ENCODE results near the gene DGKA.

The DGKA gene

DNA sequence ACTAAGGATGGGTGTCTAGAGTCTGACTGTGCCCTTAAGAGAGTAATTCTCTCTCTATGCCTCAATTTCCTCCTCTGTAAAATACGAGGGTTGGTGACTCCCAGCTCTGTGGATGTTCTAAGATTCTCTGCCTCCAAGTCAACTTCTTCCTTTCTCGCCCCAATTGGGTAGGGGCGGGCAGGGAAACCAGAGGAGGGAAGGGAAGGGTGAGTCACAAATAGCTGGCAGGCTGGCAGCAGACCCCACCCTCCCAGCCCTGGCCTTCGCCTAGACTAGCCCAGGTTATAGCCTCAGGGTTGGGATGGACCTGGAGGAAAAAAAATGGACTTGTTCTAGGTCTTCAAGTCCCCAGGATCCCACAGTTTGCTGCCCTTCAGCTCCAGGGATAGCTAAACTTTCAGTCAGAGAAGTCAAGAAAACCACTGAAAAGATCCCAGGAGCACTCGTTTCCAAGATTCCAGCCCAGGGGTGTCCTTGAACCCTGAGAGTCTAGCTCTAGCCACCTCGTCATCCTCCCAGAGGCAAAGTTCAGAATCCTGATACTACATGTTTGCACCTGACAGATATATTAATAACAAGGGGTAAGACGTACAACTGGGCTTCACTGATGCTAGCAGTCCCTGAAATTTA lies 2.3 kb downstream of the DGKA start:
- Histone ChIP-seq H3K9ac (ENCODE audit: low read depth, low read length) (no peak overlapping the region), H3K4me1 (ENCODE audit: control insufficient read depth, insufficient read depth, low read length) (peaks cover 3% of the 10 kb centered on the region), H3K4me3 (ENCODE audit: low read depth, low read length) (no peak overlapping the region)

DNA sequence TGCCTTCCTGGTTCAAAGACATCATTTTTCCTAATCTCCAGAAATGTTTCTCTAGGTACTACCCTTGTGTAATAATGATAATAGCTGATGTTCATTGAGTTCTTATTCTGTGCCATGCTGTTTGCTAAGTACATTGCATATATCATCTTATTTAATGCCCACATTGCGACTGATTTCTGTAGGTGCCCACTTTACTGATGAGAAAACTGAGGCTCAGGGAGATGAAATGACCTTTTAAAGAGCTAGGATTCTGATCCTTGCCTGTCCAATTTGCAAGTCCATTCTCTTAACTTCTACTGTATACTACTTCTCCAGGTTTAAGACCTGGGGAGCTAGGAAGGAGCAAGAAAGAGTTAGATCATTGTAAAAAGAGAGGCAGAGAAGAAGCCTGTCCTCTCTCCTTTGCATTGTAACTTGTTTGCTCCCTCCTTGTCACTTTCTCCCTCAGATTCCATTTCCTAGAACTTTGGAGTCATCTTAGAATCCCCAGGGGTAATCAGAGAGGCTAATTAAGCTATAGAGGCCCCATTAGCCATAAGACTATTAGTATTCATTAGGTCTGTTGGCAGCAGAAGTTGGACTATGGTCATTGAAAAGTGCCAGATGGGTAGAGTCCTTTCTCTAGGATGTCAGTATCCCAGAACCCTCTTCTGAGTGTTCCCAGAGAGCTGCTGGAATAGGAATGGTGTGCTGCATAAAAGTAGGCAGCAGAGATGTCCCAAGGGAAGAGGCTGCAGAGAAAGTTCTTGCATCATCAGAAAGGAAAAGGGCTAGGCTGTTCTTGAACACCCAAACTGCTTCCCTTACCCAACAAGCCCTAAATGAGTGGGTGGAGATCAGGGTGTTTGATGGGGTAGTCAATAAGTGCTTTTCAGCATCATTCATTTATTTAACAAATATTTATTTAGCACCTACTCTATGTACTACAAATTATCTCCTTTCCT lies 3.1 kb downstream of the DGKA start:
- H3K9me3 ChIP-seq (ENCODE audit: control insufficient read depth, insufficient read depth, low read length), result no peaks in the 10 kb centered on the region
- peaks cover 53% of the 10 kb centered on the region for H3K27me3 ChIP-seq (ENCODE audit: control insufficient read depth, insufficient read depth, low read length)
- peaks cover under 1% of the 10 kb centered on the region for H3K4me1 ChIP-seq (ENCODE audit: control insufficient read depth, insufficient read depth, low read length)
- H3K4me3 ChIP-seq (ENCODE audit: low read depth, low read length), result no peak overlapping the region
- H3K36me3 ChIP-seq (ENCODE audit: control insufficient read depth, insufficient read depth, low read length), result no peaks in the 10 kb centered on the region
- H3K9ac ChIP-seq (ENCODE audit: low read depth, low read length), result no peak overlapping the region

More for the DNA sequence above, 2.3 kb downstream of the DGKA start:
- no peaks in the 10 kb centered on the region for H3K9me3 ChIP-seq (ENCODE audit: control insufficient read depth, insufficient read depth, low read length)
- H3K27me3 ChIP-seq (ENCODE audit: control insufficient read depth, insufficient read depth, low read length), result peaks cover 53% of the 10 kb centered on the region
- no peaks in the 10 kb centered on the region for H3K36me3 ChIP-seq (ENCODE audit: control insufficient read depth, insufficient read depth, low read length)

DNA sequence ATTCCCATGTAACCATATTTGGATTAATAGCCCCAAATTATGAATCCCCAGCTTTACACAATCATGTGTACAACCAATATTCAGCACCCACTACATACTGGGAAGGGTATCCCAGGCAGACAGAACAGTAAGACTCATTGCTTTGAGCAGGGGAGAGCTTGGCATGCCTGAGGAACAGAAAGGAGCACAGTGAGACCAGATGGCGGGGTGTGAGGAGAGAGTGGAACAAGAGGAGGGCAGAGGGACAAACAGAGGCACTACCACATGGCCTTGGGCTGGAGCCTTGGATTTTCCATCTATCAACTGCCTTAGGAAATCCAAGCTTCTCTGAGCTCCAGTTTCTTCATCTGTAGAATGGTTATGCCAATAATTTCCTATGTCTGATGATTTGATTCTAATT lies 3.8 kb downstream of the DGKA start:
- H3K4me3 ChIP-seq (ENCODE audit: low read depth, low read length), result no peak overlapping the region
- H3K4me1 ChIP-seq (ENCODE audit: control insufficient read depth, insufficient read depth, low read length), result peaks cover under 1% of the 10 kb centered on the region
- no peak overlapping the region for H3K9ac ChIP-seq (ENCODE audit: low read depth, low read length)
- H3K9me3 ChIP-seq (ENCODE audit: control insufficient read depth, insufficient read depth, low read length), result no peaks in the 10 kb centered on the region
- H3K27me3 ChIP-seq (ENCODE audit: control insufficient read depth, insufficient read depth, low read length), result peaks cover 53% of the 10 kb centered on the region
- no peaks in the 10 kb centered on the region for H3K36me3 ChIP-seq (ENCODE audit: control insufficient read depth, insufficient read depth, low read length)

DNA sequence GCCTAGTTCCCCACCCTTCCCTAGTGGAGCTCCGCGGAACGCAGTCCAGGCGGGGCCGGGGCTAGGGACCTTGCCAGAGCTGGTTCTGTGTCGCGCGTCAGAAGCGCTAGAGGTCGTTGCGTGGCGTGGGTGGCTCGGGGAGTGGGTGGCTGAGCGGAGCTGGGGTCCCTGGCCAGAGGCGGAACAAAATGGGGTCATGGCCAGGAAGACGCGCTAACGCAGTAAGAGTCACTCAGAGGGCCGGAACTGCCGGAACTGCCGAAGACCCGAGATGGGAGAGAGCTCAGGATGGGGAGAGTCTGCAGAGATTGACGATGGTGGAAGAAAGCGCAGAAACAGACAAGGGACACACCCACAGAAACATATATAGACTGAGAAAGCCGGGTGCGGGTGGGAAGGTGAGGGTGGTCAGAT lies 4.8 kb downstream of the DGKA start:
- peaks cover 53% of the 10 kb centered on the region for H3K27me3 ChIP-seq (ENCODE audit: control insufficient read depth, insufficient read depth, low read length)
- no peak overlapping the region for H3K9ac ChIP-seq (ENCODE audit: low read depth, low read length)
- H3K9me3 ChIP-seq (ENCODE audit: control insufficient read depth, insufficient read depth, low read length), result no peaks in the 10 kb centered on the region
- H3K4me3 ChIP-seq (ENCODE audit: low read depth, low read length), result peak overlapping the region; percentile 45
- no peaks in the 10 kb centered on the region for H3K36me3 ChIP-seq (ENCODE audit: control insufficient read depth, insufficient read depth, low read length)
- peaks cover 7% of the 10 kb centered on the region for H3K4me1 ChIP-seq (ENCODE audit: control insufficient read depth, insufficient read depth, low read length)

DNA sequence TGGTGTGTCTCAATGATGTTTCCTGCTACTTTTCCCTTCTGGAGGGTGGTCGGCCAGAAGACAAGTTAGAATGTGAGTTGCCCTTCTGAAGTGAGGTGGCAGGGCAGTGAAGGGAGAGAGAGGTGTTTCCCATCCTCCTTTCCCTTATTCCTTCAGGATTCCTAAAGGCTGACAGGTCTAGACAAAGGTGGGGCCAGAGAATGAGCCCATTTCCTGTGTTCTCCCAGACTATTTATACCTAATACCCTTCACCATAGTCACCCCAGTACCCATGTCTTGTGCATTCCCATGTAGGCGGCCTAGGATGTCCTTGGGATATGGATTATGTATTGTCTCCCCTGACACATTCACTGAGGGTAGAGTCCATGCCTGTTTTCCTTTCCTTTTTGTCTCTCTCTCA lies 7.0 kb downstream of the DGKA start:
- no peaks in the 10 kb centered on the region for H3K9me3 ChIP-seq (ENCODE audit: control insufficient read depth, insufficient read depth, low read length)
- no peak overlapping the region for H3K9ac ChIP-seq (ENCODE audit: low read depth, low read length)
- H3K4me3 ChIP-seq (ENCODE audit: low read depth, low read length), result no peak overlapping the region
- H3K27me3 ChIP-seq (ENCODE audit: control insufficient read depth, insufficient read depth, low read length), result peaks cover 36% of the 10 kb centered on the region
- H3K36me3 ChIP-seq (ENCODE audit: control insufficient read depth, insufficient read depth, low read length), result no peaks in the 10 kb centered on the region
- peaks cover 7% of the 10 kb centered on the region for H3K4me1 ChIP-seq (ENCODE audit: control insufficient read depth, insufficient read depth, low read length)

DNA sequence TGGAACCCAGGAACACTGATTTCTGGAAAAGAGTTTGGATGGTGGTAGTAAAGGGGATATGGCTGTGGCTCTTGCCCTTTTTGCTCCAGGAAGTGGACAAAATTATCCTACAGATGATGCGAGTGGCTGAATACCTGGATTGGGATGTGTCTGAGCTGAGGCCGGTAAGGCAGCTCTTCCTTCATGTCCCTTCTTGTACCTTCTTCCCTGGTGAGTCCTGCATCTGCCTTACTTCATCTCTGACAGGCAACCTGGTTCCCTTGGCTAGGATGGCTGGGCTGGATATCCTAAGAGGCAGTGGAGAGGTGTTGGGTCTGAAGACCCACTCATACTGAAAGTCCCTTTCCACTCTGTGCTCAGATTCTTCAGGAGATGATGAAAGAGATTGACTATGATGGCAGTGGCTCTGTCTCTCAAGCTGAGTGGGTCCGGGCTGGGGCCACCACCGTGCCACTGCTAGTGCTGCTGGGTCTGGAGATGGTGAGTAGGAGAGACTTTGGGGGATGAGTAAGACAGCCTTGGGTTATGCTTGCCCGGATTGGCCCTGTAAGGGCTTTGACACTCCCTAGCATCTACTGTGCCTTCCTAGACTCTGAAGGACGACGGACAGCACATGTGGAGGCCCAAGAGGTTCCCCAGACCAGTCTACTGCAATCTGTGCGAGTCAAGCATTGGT lies 8.0 kb downstream of the DGKA start:
- Histone ChIP-seq H3K4me3 (ENCODE audit: low read depth, low read length) (no peak overlapping the region), H3K36me3 (ENCODE audit: control insufficient read depth, insufficient read depth, low read length) (no peaks in the 10 kb centered on the region), H3K9ac (ENCODE audit: low read depth, low read length) (no peak overlapping the region), H3K9me3 (ENCODE audit: control insufficient read depth, insufficient read depth, low read length) (no peaks in the 10 kb centered on the region), H3K4me1 (ENCODE audit: control insufficient read depth, insufficient read depth, low read length) (peaks cover 7% of the 10 kb centered on the region), H3K27me3 (ENCODE audit: control insufficient read depth, insufficient read depth, low read length) (peaks cover 26% of the 10 kb centered on the region)

DNA sequence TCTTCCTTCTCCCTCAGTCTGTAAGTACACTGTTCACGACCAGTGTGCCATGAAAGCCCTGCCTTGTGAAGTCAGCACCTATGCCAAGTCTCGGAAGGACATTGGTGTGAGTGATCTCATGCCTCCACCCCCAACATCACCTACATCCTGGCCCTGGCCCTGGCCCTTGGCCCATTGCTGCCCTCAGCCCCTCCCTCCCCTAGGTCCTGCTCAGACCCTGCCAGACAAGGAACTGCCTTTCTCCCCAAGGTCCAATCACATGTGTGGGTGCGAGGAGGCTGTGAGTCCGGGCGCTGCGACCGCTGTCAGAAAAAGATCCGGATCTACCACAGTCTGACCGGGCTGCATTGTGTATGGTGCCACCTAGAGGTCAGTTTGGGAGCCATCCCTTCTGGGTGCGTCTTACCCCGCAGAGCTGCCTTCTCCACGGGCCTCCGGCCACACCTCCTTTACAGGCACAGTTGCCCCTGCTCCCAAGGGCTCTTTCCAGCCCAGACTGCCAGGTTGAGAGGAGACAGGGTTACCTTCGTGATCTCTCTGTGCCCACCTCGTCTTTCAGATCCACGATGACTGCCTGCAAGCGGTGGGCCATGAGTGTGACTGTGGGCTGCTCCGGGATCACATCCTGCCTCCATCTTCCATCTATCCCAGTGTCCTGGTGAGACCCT lies 9.2 kb downstream of the DGKA start:
- H3K4me3 ChIP-seq (ENCODE audit: low read depth, low read length), result peak overlapping the region; percentile 24
- H3K36me3 ChIP-seq (ENCODE audit: control insufficient read depth, insufficient read depth, low read length), result no peaks in the 10 kb centered on the region
- no peaks in the 10 kb centered on the region for H3K9me3 ChIP-seq (ENCODE audit: control insufficient read depth, insufficient read depth, low read length)
- H3K4me1 ChIP-seq (ENCODE audit: control insufficient read depth, insufficient read depth, low read length), result peaks cover 7% of the 10 kb centered on the region
- H3K9ac ChIP-seq (ENCODE audit: low read depth, low read length), result no peak overlapping the region
- H3K27me3 ChIP-seq (ENCODE audit: control insufficient read depth, insufficient read depth, low read length), result peaks cover 14% of the 10 kb centered on the region

DNA sequence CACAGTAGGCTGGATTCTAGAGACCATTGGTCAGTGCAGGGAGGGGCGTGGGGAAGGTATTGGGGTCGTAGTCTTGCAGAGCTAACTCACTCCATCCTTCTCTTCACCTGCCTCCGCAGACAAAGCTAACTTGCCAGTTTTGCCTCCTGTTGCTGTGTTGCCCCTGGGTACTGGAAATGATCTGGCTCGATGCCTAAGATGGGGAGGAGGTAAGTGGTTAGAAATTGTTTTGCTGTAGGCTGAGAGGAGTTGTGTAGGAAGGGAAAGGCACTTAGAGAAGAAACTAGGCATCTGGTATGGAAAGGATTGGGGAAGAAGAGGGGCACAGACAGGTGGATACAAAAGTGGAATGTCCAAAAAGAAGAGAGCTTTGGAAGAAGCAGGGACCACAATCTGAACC lies 11.1 kb downstream of the DGKA start:
- no peaks in the 10 kb centered on the region for H3K27me3 ChIP-seq (ENCODE audit: control insufficient read depth, insufficient read depth, low read length)
- H3K36me3 ChIP-seq (ENCODE audit: control insufficient read depth, insufficient read depth, low read length), result no peaks in the 10 kb centered on the region
- no peaks in the 10 kb centered on the region for H3K9me3 ChIP-seq (ENCODE audit: control insufficient read depth, insufficient read depth, low read length)
- no peak overlapping the region for H3K9ac ChIP-seq (ENCODE audit: low read depth, low read length)
- H3K4me1 ChIP-seq (ENCODE audit: control insufficient read depth, insufficient read depth, low read length), result peaks cover 7% of the 10 kb centered on the region
- H3K4me3 ChIP-seq (ENCODE audit: low read depth, low read length), result no peak overlapping the region

DNA sequence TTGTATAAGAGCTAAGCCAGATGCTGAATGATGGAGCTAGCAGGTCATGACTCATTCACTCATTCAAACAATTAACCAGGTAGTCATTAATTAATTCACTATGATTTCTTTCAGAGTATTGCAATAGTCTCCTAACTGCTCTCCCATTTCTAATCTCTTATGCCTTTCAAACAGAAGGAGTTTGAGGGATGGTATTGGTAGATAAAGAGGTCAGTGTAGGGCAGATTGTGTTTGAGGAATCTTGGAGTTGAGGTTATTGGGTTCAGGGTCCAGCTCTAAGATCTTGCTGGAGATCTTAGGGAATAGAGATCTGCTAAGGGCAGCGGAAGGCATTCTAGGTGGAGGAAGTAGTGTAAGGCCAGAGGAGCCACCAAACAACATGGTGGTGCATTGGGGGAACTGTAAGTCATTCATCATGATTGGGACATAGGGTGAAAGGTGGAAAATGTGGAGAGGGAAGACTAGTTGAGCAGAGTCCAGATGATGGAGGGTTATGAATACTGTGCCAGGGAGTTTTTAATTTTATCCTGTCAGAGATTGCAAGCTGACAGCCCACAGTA lies 11.7 kb downstream of the DGKA start:
- Histone ChIP-seq H3K27me3 (ENCODE audit: control insufficient read depth, insufficient read depth, low read length) (no peaks in the 10 kb centered on the region), H3K4me3 (ENCODE audit: low read depth, low read length) (no peak overlapping the region), H3K4me1 (ENCODE audit: control insufficient read depth, insufficient read depth, low read length) (peaks cover 7% of the 10 kb centered on the region), H3K36me3 (ENCODE audit: control insufficient read depth, insufficient read depth, low read length) (no peaks in the 10 kb centered on the region), H3K9me3 (ENCODE audit: control insufficient read depth, insufficient read depth, low read length) (no peaks in the 10 kb centered on the region), H3K9ac (ENCODE audit: low read depth, low read length) (no peak overlapping the region)

DNA sequence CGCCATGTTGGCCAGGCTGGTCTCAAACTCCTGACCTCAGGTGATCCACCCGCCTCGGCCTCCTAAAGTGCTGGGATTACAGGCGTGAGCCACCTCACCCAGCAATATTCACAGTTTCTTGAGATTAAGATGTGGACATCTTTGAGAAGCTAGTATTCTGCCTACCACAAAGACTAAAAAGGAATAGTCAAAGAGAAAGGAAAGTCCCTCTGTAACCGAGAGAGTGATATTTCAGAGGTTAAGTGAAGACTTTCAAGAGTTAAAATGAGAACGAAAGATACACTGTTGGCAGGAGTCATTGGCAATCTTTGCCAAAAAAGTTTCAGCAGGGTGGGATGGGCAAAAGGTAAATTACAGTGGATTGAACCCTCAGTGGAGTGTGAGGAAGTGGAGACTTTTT lies 15.6 kb downstream of the DGKA start:
- H3K27me3 ChIP-seq (ENCODE audit: control insufficient read depth, insufficient read depth, low read length), result no peaks in the 10 kb centered on the region
- H3K4me1 ChIP-seq (ENCODE audit: control insufficient read depth, insufficient read depth, low read length), result no peaks in the 10 kb centered on the region
- no peak overlapping the region for H3K4me3 ChIP-seq (ENCODE audit: low read depth, low read length)
- peaks cover 6% of the 10 kb centered on the region for H3K36me3 ChIP-seq (ENCODE audit: control insufficient read depth, insufficient read depth, low read length)
- no peaks in the 10 kb centered on the region for H3K9me3 ChIP-seq (ENCODE audit: control insufficient read depth, insufficient read depth, low read length)
- H3K9ac ChIP-seq (ENCODE audit: low read depth, low read length), result no peak overlapping the region

DNA sequence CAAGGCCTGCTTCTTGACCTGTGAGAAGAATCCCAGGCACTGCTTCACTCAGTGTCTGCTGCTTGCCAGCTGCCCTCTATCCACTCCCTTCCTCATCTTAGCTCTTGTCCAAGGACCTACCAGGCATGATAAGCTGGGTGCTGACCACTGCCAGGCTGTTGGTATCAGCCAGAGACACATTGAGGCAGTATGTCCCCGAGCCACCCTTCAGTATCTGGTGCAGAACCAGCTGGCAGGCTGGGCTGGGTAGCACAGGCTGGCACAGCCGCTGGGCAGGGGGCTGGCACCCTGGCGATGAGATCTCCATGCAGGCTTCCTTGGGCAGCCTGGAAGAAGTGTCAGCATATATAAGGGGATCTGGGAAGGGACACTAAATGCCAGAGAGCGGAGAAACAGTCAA lies 24.4 kb downstream of the DGKA start:
- H3K4me1 ChIP-seq (ENCODE audit: control insufficient read depth, insufficient read depth, low read length), result no peaks in the 10 kb centered on the region
- H3K9ac ChIP-seq (ENCODE audit: low read depth, low read length), result no peak overlapping the region
- H3K4me3 ChIP-seq (ENCODE audit: low read depth, low read length), result no peak overlapping the region
- H3K27me3 ChIP-seq (ENCODE audit: control insufficient read depth, insufficient read depth, low read length), result no peaks in the 10 kb centered on the region
- no peaks in the 10 kb centered on the region for H3K9me3 ChIP-seq (ENCODE audit: control insufficient read depth, insufficient read depth, low read length)
- H3K36me3 ChIP-seq (ENCODE audit: control insufficient read depth, insufficient read depth, low read length), result peaks cover 66% of the 10 kb centered on the region

Measured in iPS-15b (cell line).